A673 (cell line): Measurements from ENCODE around the gene PPP1R17.

Source experiments
- CTCF ChIP-seq: fragments of 300-800, 200-600 bp; sonication (generic); conservative IDR thresholded peaks from 2 replicates; pipeline ENCODE4 v1.5.1; 2017; ENCODE audit warnings: low read depth, mild to moderate bottlenecking, antibody characterized with exemption, low read length, moderate library complexity, mixed read lengths
- EZH2 ChIP-seq: fragments of 200-600 bp; sonication (generic); IDR thresholded peaks from 2 replicates; pipeline ENCODE4 v1.6.1; 2017; ENCODE audit warnings: borderline replicate concordance, low read depth, mild to moderate bottlenecking, mixed read lengths, antibody characterized with exemption, low read length; ENCODE audit not compliant: poor library complexity, severe bottlenecking

- TF ChIP-seq CTCF: no peak
- TF ChIP-seq EZH2: no peak
Measured at GRCh38 chr7:31690935-31691334, 3.9 kb downstream of the PPP1R17 start.
